Vagina (tissue), 2 donors: ENCODE results near the gene HSPB2. TPM values are rescaled to one million over a fixed set of nuclear protein-coding genes. Genes with fewer than 3 reads are reported as not detected.
"Not testable (repeated sequence)": the region's sequence is repeated elsewhere in the genome, so short reads cannot be mapped to it uniquely, and the experiment has no call there.

Source experiments
- DNase-seq, 2 donors: peaks; one replicate each; pipeline ENCODE4 v3.0.0-alpha.2; 2017; ENCODE audit errors: extremely low spot score in 2 of 2
- H3K27ac ChIP-seq: fragments of 200-600 bp; sonication (generic); one replicate; pipeline ENCODE4 v1.5.1; 2019
- H3K27me3 ChIP-seq: fragments of 200-600 bp; sonication (generic); one replicate; pipeline ENCODE4 v1.5.1; 2019
- H3K36me3 ChIP-seq, 2 donors: fragments of 200-600 bp; sonication (generic); one replicate each; pipeline ENCODE4 v1.5.1; 2017 to 2019
- H3K4me1 ChIP-seq: fragments of 200-600 bp; sonication (generic); one replicate; pipeline ENCODE4 v1.5.1; 2019
- H3K4me3 ChIP-seq, 2 donors: fragments of 200-600 bp; sonication (generic); 1 replicate in 1 of 2; 2 replicates in 1 of 2; pipeline ENCODE4 v1.5.1; 2016 to 2019
- H3K9me3 ChIP-seq: fragments of 200-600 bp; sonication (generic); one replicate; pipeline ENCODE4 v1.5.1; 2019
- CTCF ChIP-seq, 3 experiments: fragments of 450-650 bp in 2 of 3; fragments of 200-600 bp in 1 of 3; sonication (generic) in 1 of 3; IDR thresholded peaks; one replicate each; pipeline ENCODE4 v1.5.1; 2017 to 2019; ENCODE audit warnings: antibody characterized with exemption in 3 of 3, mild to moderate bottlenecking in 2 of 3, moderate library complexity in 2 of 3
- POLR2A ChIP-seq, 2 donors: fragments of 450-650 bp; IDR thresholded peaks; one replicate each; pipeline ENCODE4 v1.6.1; 2017; ENCODE audit warnings: antibody characterized with exemption in 2 of 2, mild to moderate bottlenecking in 2 of 2, moderate library complexity in 2 of 2
- POLR2AphosphoS5 ChIP-seq, 2 donors: sonication (generic); formaldehyde crosslinking; IDR thresholded peaks; one replicate each; pipeline ENCODE4 v1.9.0; 2017; ENCODE audit warnings: antibody characterized with exemption in 2 of 2, mild to moderate bottlenecking in 2 of 2, low read depth in 1 of 2; ENCODE audit not compliant: insufficient read depth in 1 of 2
- intact Hi-C: fragments of 100-400 bp; cut with DNase I; formaldehyde crosslinking; loops from one replicate; pipeline ENCODE4 v1.15.1; 2023
- total RNA-seq: library from RNA; depleted of rRNA; stranded (reverse); fragments of >200 nt; gene quantifications from one replicate; pipeline ENCODE4 v1.2.3, GENCODE V29; 2016

HSPB2 gene
- total RNA-seq, 1 donor from 2014 or later = not detected

- H3K4me1 ChIP-seq = peaks cover 18% of the 10 kb centered on the region
- no peaks in the 10 kb centered on the region for H3K27me3 ChIP-seq
- intact Hi-C loops = no loop called here
- no peak for DNase-seq
- H3K27ac ChIP-seq = no peak overlapping the region
- no peak for TF ChIP-seq POLR2A (IDR thresholded peaks at IDR 0.05)
- TF ChIP-seq CTCF (IDR thresholded peaks at IDR 0.05) = no peak
- TF ChIP-seq POLR2AphosphoS5 (IDR thresholded peaks at IDR 0.05; ENCODE audit: insufficient read depth in 1 of 2, low read depth in 1 of 2) = no peak
- no peaks in the 10 kb centered on the region for H3K36me3 ChIP-seq
- H3K4me3 ChIP-seq = no peak overlapping the region
- H3K9me3 ChIP-seq = no peaks in the 10 kb centered on the region
Measured at GRCh38 chr11:111882202-111882601, 30.3 kb upstream of the HSPB2 start.

- DNase-seq, H3K4me1 ChIP-seq, H3K4me3 ChIP-seq, intact Hi-C loops, H3K27me3 ChIP-seq, H3K36me3 ChIP-seq, H3K9me3 ChIP-seq, H3K27ac ChIP-seq: not testable (repeated sequence)
Measured at GRCh38 chr11:111885053-111885452, 27.5 kb upstream of the HSPB2 start.

- Histone ChIP-seq H3K36me3 (no peaks in the 10 kb centered on the region), H3K27ac (no peak overlapping the region), H3K4me3 (no peak overlapping the region), H3K9me3 (no peaks in the 10 kb centered on the region), H3K4me1 (no peaks in the 10 kb centered on the region), H3K27me3 (no peaks in the 10 kb centered on the region)
- intact Hi-C loops = no loop called here
- no peak for TF ChIP-seq CTCF (IDR thresholded peaks at IDR 0.05)
- TF ChIP-seq POLR2A (IDR thresholded peaks at IDR 0.05) = no peak
- no peak for TF ChIP-seq POLR2AphosphoS5 (IDR thresholded peaks at IDR 0.05; ENCODE audit: insufficient read depth in 1 of 2, low read depth in 1 of 2)
- DNase-seq = no peak
Measured at GRCh38 chr11:111886032-111886431, 26.5 kb upstream of the HSPB2 start.

GRCh38 chr11:111886844-111887243 lies 25.7 kb upstream of the HSPB2 start:
- no peaks in the 10 kb centered on the region for H3K27me3 ChIP-seq
- H3K9me3 ChIP-seq = no peaks in the 10 kb centered on the region
- DNase-seq = no peak
- intact Hi-C loops = no loop called here
- H3K36me3 ChIP-seq = no peaks in the 10 kb centered on the region
- H3K4me1 ChIP-seq = no peaks in the 10 kb centered on the region
- no peak overlapping the region for H3K4me3 ChIP-seq
- no peak overlapping the region for H3K27ac ChIP-seq
- TF ChIP-seq POLR2AphosphoS5 (IDR thresholded peaks at IDR 0.05; ENCODE audit: insufficient read depth in 1 of 2, low read depth in 1 of 2) = no peak

DNA sequence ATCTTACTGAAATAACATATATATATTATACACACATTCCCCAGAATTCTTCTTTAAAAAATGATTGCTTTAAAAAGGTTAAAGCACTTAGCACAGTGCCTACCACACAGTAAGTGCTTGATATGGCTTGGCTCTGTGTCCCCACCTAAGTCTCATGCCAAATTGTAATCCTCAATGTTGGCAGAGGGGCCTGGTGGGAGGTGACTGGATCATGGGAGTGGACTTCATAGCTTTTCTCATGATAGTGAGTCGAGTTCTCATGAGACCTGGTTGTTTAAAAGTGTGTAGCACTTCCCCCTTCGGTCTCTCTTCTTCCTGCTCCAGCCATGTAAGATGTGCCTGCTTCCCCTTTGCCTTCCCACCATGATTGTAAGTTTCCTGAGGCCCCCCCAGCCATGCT lies 7.1 kb upstream of the HSPB2 start:
- intact Hi-C loops = no loop called here
- H3K4me3 ChIP-seq = no peak overlapping the region
- no peak for TF ChIP-seq POLR2AphosphoS5 (IDR thresholded peaks at IDR 0.05; ENCODE audit: insufficient read depth in 1 of 2, low read depth in 1 of 2)
- no peak for TF ChIP-seq POLR2A (IDR thresholded peaks at IDR 0.05)
- no peak for TF ChIP-seq CTCF (IDR thresholded peaks at IDR 0.05)

GRCh38 chr11:111906680-111907079 lies 5.9 kb upstream of the HSPB2 start:
- Histone ChIP-seq H3K4me3 (no peak overlapping the region), H3K27me3 (no peaks in the 10 kb centered on the region), H3K36me3 (peaks cover 0 to 6% of the 10 kb centered on the region in 2 donors), H3K27ac (no peak overlapping the region), H3K4me1 (peaks cover 27% of the 10 kb centered on the region), H3K9me3 (no peaks in the 10 kb centered on the region)
- no peak for TF ChIP-seq POLR2AphosphoS5 (IDR thresholded peaks at IDR 0.05; ENCODE audit: insufficient read depth in 1 of 2, low read depth in 1 of 2)
- TF ChIP-seq POLR2A (IDR thresholded peaks at IDR 0.05) = no peak
- TF ChIP-seq CTCF (IDR thresholded peaks at IDR 0.05) = no peak
- no peak for DNase-seq
- intact Hi-C loops = no loop called here

More for the DNA sequence above, 7.1 kb upstream of the HSPB2 start:
- Histone ChIP-seq H3K4me1 (peaks cover 17% of the 10 kb centered on the region), H3K27ac (no peak overlapping the region), H3K9me3 (no peaks in the 10 kb centered on the region), H3K27me3 (no peaks in the 10 kb centered on the region), H3K36me3 (peaks cover 0 to 6% of the 10 kb centered on the region in 2 donors)
- no peak for DNase-seq
